ENCODE measurements around the gene ADSS1.

ADSS1 gene

DNA sequence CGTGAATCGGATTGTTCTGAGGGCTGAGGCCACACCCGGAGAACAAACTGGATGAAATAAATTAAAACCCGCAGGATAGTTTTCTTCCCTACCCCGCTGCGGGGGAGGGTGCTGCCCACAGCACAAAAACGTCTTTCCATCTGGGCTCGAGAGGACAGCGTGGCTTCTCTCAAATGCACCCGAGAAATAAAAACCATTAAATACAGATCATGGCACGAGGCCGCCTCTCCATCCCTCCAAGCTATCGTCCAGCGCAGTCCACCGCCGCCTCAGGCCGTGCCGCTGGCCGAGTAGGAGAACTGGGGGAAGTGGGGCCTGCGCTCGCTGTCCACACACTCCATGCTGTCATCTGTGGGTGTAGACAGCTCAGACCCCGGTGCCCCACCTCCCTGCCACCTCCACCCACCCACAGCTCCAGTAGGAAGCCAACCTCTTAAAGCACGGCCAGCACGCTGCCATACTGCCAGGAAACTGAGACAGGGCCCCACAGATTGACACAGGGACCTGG lies 46.1 kb downstream of the ADSS1 start:
- no peak for DNase-seq (ENCODE audit: low spot score)

DNA sequence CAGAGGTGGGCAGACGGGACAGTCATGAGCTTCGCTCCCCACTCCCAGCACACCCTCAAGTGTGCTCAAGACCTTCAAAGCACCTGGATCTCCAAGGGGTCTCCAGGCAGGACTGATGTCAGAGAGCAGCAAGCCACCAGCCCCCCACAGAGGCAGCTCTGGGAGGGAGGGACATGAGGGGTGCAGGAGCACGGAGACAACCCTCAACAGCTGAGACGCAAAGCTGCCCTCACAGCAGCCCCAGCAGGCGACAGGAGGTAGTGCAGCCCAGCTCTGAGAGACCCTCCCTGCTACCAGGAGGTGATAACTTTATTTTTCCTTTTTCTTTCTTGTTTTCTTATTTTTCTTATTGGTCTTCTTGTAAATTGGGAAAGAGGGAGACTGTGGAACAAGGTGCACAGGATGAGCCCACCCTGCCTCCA lies 46.8 kb downstream of the ADSS1 start:
- DNase-seq (ENCODE audit: low spot score), result peak; percentile 29

GRCh38 chr14:104771374-104771773 lies 47.3 kb downstream of the ADSS1 start:
- no peak for DNase-seq (ENCODE audit: low spot score)

DNA sequence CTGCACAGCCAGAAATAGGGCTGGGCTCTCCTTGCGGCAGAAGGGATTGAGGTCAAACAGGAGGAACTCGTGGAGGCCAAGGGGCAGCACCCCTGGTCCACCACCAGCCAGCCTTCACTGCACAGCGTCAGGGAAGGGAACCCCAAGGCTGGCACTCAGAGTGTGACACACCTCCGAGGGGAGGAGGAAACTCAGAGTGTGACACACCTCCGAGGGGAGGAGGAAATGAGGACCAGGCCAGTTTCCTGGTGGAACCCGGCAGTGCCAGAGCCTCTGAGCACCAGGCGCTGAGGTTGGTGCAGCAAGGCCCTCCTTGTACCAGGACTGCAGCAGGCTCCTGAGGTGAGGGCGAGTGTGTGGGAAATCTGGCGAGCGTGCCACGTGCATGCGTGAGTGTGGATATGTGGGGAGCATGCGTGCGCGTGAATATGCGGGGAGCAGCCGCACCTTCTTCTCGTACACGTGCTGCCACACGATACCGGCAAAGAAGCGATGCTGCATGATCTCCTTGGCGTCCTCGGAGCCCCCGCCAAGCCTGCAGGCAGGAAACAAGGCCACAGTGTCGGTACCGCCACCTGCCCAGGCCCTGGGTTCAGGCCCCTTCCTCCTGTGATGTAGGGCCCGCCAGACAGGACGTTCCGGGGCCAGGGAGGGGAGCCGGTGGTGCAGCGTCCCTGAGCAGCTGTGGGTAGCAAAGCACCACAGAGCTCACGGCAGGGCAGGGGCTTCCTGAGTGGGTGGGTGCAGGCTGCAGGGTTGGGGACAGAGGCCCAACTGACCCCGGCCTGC lies 48.1 kb downstream of the ADSS1 start:
- DNase-seq (ENCODE audit: low spot score), result no peak

GRCh38 chr14:104772707-104773504 lies 48.9 kb downstream of the ADSS1 start:
- DNase-seq (ENCODE audit: low spot score), result no peak

DNA sequence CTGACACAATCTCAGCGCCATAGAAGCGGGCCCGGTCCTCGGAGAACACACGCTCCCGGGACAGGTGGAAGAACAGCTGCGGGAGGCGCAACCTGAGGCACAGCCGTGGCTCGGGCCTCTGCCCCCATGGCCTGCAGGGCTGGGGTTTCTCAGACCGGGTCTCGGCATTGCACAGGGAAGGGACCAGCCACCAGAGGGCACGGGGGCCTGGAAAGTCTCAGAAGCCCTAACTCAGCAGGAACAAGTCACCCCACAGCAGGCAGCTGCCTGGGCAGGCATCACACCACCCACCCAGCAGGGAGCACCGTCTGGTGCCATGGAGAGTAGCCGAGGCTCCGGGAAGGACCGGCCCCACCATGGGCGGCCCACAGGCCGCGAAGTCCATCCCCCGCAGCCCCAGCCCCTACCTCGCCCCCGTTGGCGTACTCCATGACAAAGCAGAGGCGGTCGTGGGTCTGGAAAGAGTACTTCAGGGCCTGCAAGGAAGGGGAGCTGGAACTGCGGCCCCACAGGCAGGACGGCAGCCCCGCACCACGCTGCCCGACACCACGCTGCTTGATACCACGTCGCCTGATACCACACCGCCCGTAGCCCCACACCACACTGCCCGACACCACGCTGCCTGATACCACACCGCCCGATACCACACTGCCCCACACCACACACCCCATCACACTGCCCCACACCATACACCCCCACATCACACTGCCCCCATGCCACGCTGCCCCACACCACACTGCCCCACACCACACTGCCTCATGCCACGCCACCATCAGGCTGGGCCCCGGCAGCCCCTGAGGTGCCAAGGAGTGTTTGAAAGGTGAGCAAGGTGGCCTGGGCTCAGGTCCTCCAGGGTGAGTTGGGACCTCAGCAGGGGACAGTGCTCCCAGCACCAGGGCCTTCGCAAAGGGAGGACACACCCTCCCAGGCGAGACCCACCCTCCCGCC lies 49.8 kb downstream of the ADSS1 start:
- DNase-seq (ENCODE audit: low spot score), result no peak

GRCh38 chr14:104774453-104775072 lies 50.5 kb downstream of the ADSS1 start:
- DNase-seq (ENCODE audit: low spot score), result no peak

GRCh38 chr14:104775073-104775489 lies 51.1 kb downstream of the ADSS1 start:
- DNase-seq (ENCODE audit: low spot score), result no peak

DNA sequence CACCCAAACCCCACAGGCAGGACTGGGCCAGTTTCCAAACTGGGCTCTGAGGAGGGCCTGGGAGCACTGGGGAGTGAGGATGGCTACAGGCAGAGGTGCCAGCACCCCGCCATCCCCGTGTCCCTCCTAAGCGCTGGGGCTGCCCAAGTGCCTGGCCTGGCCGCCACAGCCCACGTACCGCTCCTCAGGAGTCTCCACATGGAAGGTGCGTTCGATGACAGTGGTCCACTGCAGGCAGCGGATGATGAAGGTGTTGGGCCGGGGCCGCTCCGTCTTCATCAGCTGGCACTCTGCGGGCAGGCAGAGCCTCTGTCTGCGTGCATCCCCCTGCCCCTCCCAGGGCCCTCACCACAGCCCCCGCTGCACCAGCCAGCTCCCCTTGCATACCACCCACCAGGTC lies 52.5 kb downstream of the ADSS1 start:
- no peak for DNase-seq (ENCODE audit: low spot score)

DNA sequence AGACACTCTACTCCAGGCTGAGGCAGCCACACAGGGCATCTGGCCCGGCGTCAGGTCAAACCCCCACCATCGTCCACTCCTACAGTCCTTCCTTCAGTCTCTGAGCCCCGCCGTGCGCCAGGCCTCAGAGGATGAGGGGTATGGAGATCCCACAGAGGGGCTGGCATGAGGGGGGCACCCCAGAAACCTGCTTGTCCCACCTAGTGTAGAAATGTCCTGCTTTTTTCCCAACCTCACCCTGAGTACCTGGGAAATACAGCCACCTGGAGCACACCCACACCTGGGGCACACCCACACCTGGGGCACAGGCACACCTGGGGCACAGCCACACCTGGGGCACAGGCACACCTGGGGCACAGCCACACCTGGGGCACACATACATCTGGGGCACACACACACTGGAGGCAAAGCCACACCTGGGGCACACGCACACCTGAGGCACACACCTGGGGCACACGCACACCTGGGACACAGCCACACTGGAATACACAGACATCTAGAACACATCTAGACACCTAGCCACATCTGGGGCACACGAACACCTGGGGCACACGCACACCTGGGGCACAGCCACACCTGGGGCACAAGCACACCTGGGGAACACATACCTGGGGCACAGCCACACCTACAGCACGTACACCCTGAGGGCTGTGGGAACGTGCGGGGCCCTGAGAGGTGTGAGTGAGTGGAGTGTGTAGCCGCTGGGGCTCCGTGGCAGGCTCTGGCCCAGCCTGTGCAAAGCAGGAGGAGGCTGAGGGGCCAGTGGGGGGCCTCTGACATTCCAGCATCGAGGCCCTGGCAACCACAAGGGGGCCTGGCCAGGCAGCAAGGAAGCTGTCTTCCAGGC lies 53.2 kb downstream of the ADSS1 start:
- DNase-seq (ENCODE audit: low spot score), result no peak

DNA sequence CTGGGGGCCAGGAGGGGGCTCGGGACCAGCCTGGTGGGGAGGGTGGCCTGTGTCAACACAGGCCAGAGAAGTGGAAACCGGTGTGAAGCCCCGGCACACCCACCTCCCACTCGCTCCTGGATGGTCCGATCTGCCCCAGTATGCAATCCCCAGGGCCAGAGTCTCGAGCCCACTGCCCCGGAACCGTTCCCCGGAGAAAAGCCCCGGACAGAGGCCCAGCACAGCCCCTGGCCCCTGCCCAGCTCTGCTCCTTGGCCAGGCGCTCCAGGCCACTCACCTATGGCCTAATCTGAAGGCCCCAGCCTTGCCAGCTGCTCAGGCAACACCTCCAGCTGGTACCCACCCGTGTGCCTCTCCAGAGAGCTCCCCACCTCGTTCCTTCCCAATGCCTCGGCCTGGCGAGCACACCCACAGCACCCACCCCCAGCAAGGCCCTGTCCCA lies 53.8 kb downstream of the ADSS1 start:
- no peak for DNase-seq (ENCODE audit: low spot score)

- no peak for DNase-seq (ENCODE audit: low spot score)
These were observed 54.8 kb downstream of the ADSS1 start for GRCh38 chr14:104778694-104779331.

GRCh38 chr14:104779776-104780512 lies 55.9 kb downstream of the ADSS1 start:
- no peak for DNase-seq (ENCODE audit: low spot score)

GRCh38 chr14:104780513-104781030 lies 56.5 kb downstream of the ADSS1 start:
- DNase-seq (ENCODE audit: low spot score), result no peak

DNA sequence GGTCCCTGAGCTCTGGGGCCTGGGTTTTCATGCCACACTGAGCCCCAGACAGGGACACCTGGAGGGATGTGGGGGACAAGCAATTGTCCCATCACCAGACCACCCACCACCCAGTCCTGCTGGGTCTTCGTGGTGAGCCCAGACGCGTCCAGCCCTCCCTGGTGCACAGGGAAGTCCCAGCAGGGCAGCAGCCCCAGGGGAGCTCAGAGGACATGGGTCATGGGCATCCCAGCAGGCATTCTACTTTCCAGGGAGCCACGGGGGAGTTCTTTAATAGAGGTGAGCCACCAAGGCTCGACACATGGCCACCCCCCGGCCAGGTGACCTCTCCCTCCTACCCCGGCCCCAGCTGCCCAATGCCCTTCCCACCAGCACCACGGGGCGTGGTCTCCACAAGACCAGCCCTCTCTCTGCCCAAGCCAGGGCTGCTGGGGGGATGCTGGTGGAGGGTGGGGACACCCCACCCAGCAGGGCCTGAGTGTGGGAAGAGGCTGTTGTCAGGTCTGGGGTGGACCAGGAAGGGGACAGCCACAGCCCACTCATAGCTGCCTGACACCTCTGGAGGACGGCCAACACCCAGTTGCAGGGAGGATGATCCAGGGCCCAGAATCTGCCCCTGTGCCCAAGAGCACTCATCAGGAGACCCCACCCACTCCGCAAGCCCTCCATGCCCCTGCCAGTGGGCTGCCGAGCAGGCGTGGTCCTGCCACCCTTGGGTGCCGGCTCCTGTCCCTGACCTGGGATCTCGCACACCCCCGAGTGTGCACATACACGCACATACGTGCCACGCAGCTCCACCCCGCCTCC lies 57.4 kb downstream of the ADSS1 start:
- DNase-seq (ENCODE audit: low spot score), result no peak

DNA sequence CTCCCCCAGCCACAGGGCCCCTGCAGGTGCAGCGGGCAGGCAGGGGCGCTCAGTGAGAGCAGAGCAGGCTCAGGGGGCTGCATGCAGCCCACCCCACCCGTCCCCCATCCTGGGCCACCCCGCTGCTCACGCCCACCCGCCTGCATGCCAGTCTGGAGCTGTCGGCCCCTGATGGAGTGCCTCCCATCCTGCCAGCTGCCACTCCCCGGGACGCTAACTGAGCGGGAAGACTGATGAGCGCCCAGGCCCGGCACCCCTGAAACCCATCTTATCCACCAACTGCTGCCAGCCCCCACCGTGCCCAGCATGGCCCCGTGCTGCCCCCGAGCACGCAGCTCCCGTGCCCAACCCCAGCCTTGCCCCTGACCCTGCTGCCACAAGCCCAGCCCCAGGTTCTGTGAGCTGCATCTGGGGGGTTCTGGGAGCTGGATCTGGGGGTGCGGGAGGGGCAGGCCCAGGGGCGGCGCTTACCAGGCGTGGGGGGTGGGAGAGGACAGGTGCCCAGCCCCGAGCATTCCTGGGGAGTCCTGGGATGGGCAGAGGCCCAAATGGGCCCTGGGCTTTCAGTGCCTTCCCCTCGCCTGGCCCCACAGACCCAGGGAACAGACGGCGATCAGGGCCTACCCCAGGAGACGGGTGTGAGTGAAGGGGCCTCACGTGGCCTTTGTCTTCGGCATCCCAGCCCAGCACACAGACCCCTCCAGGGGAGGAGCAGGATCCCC lies 58.2 kb downstream of the ADSS1 start:
- no peak for DNase-seq (ENCODE audit: low spot score)

DNA sequence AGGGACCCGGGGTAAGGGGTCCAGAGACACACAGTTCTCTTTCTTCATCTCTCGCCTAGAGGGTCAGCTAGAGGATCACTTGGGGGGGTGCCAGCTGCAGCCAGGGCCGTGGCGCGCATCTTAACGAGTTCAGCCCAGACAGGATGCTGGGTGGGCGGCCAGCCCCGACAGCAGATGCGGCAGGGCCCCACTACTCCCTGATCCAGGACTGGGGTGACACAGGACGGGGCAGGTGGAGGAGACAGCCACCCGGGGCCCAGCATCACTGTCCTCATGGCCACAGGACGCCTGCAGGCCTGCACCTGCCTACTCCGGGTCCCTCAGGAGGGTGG lies 58.7 kb downstream of the ADSS1 start:
- DNase-seq (ENCODE audit: low spot score), result no peak
